ENCODE measurements around the gene FGR. TPM values are rescaled to one million over a fixed set of nuclear protein-coding genes. Genes with fewer than 3 reads are reported as not detected.
A peak's percentile ranks its signal among the peaks of the same experiment; 100 is the strongest.

Gene FGR
- total RNA-seq, 1 donor from 2014 or later: not detected

GRCh38 chr1:27609618-27610240 is 25.3 kb downstream of the FGR start:
- peaks cover 7% of the 10 kb centered on the region for H3K27me3 Mint-ChIP-seq (ENCODE audit: low read depth)
- TF ChIP-seq, protein P1, sequence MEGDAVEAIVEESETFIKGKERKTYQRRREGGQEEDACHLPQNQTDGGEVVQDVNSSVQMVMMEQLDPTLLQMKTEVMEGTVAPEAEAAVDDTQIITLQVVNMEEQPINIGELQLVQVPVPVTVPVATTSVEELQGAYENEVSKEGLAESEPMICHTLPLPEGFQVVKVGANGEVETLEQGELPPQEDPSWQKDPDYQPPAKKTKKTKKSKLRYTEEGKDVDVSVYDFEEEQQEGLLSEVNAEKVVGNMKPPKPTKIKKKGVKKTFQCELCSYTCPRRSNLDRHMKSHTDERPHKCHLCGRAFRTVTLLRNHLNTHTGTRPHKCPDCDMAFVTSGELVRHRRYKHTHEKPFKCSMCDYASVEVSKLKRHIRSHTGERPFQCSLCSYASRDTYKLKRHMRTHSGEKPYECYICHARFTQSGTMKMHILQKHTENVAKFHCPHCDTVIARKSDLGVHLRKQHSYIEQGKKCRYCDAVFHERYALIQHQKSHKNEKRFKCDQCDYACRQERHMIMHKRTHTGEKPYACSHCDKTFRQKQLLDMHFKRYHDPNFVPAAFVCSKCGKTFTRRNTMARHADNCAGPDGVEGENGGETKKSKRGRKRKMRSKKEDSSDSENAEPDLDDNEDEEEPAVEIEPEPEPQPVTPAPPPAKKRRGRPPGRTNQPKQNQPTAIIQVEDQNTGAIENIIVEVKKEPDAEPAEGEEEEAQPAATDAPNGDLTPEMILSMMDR (IDR thresholded peaks at IDR 0.05): no peak
- no peak for DNase-seq (ENCODE audit: low spot score)

DNA sequence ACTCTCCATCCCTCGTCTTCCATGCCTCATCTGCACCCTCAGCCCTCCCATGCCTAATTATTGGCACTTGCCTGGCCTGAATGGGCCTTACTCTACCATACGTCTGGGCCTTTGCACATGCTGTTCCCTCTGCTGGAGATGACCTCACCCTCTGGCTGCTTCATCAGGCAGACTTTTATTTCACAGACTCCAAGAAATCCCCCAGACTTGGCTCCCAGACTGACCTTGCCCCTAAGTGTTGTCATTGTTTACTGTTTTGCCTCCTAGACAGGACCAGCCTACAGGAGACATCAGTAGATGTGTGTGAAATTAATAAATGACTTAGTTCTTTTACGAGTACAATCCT is 25.8 kb downstream of the FGR start:
- no peaks in the 10 kb centered on the region for H3K9me3 Mint-ChIP-seq (ENCODE audit: low read depth)
- peaks cover 7% of the 10 kb centered on the region for H3K27me3 Mint-ChIP-seq (ENCODE audit: low read depth)
- no peaks in the 10 kb centered on the region for H3K36me3 Mint-ChIP-seq (ENCODE audit: low read depth)
- TF ChIP-seq, protein P1 (IDR thresholded peaks at IDR 0.05): no peak
- no peak overlapping the region for H3K4me3 Mint-ChIP-seq (ENCODE audit: unreplicated experiment)
- H3K27ac Mint-ChIP-seq (ENCODE audit: unreplicated experiment): no peak overlapping the region
- no peak for DNase-seq (ENCODE audit: low spot score)
- H3K4me1 Mint-ChIP-seq (ENCODE audit: low read depth): peaks cover 21% of the 10 kb centered on the region

More at GRCh38 chr1:27609618-27610240, 25.3 kb downstream of the FGR start:
- H3K9me3 Mint-ChIP-seq (ENCODE audit: low read depth): no peaks in the 10 kb centered on the region
- H3K27ac Mint-ChIP-seq (ENCODE audit: unreplicated experiment): no peak overlapping the region
- peaks cover 21% of the 10 kb centered on the region for H3K4me1 Mint-ChIP-seq (ENCODE audit: low read depth)
- H3K4me3 Mint-ChIP-seq (ENCODE audit: unreplicated experiment): no peak overlapping the region
- no peaks in the 10 kb centered on the region for H3K36me3 Mint-ChIP-seq (ENCODE audit: low read depth)

DNA sequence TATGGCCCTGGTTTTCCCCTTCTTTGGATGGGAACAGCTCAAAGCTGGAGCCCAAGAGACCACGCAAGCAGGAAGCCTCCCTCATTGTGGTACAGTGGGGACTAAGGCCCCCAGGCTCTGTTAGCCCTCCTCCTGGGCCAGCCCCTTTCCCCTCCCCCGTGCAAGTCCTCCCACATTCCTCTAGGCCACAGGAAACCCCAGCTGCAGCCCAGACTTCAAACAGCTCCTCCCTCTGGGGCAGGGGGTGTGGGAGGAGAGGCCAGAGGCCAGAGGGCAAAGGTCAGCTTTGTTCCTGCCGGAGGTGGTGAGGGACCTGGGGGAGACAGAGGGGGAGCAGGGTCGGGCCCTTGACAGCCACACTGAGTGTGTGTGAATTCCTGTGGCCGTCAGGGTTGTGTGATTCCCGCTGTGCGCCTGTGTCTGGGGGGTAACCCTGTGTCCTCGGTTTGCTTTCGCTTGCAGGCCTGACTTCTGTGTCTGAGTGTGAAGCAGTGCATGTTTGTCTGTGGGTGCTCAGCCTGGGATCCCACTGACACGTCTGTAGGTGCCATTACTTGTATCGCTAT is 27.7 kb downstream of the FGR start:
- TF ChIP-seq, protein P1 (IDR thresholded peaks at IDR 0.05): no peak
- no peaks in the 10 kb centered on the region for H3K9me3 Mint-ChIP-seq (ENCODE audit: low read depth)
- no peaks in the 10 kb centered on the region for H3K36me3 Mint-ChIP-seq (ENCODE audit: low read depth)
- H3K27me3 Mint-ChIP-seq (ENCODE audit: low read depth): peaks cover 7% of the 10 kb centered on the region
- H3K4me1 Mint-ChIP-seq (ENCODE audit: low read depth): peaks cover 21% of the 10 kb centered on the region
- no peak overlapping the region for H3K27ac Mint-ChIP-seq (ENCODE audit: unreplicated experiment)
- no peak for DNase-seq (ENCODE audit: low spot score)
- H3K4me3 Mint-ChIP-seq (ENCODE audit: unreplicated experiment): no peak overlapping the region

GRCh38 chr1:27606708-27607238 is 28.2 kb downstream of the FGR start:
- DNase-seq (ENCODE audit: low spot score): no peak
- Mint-ChIP-seq H3K4me1 (ENCODE audit: low read depth) (peaks cover 21% of the 10 kb centered on the region), H3K27me3 (ENCODE audit: low read depth) (peaks cover 6% of the 10 kb centered on the region), H3K27ac (ENCODE audit: unreplicated experiment) (peak overlapping the region; percentile 70), H3K9me3 (ENCODE audit: low read depth) (no peaks in the 10 kb centered on the region), H3K36me3 (ENCODE audit: low read depth) (no peaks in the 10 kb centered on the region), H3K4me3 (ENCODE audit: unreplicated experiment) (no peak overlapping the region)
- TF ChIP-seq, protein P1 (IDR thresholded peaks at IDR 0.05): peak; percentile 70

GRCh38 chr1:27605796-27606707 is 28.9 kb downstream of the FGR start:
- no peak overlapping the region for H3K4me3 Mint-ChIP-seq (ENCODE audit: unreplicated experiment)
- TF ChIP-seq, protein P1 (IDR thresholded peaks at IDR 0.05): peak; percentile 99
- H3K27ac Mint-ChIP-seq (ENCODE audit: unreplicated experiment): peak overlapping the region; percentile 70
- H3K27me3 Mint-ChIP-seq (ENCODE audit: low read depth): peaks cover 4% of the 10 kb centered on the region
- no peaks in the 10 kb centered on the region for H3K36me3 Mint-ChIP-seq (ENCODE audit: low read depth)
- H3K4me1 Mint-ChIP-seq (ENCODE audit: low read depth): peaks cover 21% of the 10 kb centered on the region
- DNase-seq (ENCODE audit: low spot score): no peak
- no peaks in the 10 kb centered on the region for H3K9me3 Mint-ChIP-seq (ENCODE audit: low read depth)

All from chondrocyte (in vitro differentiated cells).